Measurements from ENCODE around the gene BRAF. TPM values are rescaled to one million over a fixed set of nuclear protein-coding genes. Genes with fewer than 3 reads are reported as not detected.

The BRAF gene
- total and polyA plus RNA-seq, 2 donors (not counting 3 experiments of a cell fraction or from before 2014, with no cell fraction given): 6.6 to 26.2 TPM

DNA sequence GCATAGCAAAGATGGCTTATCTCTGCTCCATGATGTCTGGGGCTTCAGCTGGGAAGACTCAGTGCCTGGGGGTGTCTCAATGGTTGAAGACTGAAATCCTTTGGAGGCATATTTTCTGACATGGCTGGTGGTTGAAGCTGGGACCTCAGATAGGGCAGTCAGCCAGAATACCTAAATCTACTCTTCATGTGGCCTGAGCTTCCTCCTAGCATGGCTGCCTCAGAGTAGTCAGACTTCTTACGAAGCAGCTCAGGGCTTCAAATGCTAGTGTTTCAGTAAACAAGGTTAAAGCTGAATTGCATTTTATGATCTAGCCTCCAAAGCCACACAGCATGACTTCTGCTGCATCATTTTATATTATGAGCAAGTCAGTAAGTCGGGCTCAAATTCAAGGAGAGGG is 2.6 kb upstream of the BRAF start:
- Histone ChIP-seq H3K9me3 (replicated peaks; ENCODE audit: control insufficient read depth, insufficient read depth, low read length) (no peaks in the 10 kb centered on the region), H2AFZ (ENCODE audit: low read depth, low read length) (no peak overlapping the region), H3K9me1 (replicated peaks; ENCODE audit: control insufficient read depth, extremely low read depth, insufficient read depth, low read length) (no peaks in the 10 kb centered on the region), H3K4me2 (ENCODE audit: insufficient read depth, low read length) (no peak overlapping the region), H3K79me2 (ENCODE audit: control insufficient read depth, insufficient read depth, low read length) (peaks cover 20% of the 10 kb centered on the region), H4K20me1 (replicated peaks; ENCODE audit: control insufficient read depth, extremely low read depth, insufficient read depth, low read length) (peaks cover 2% of the 10 kb centered on the region), H3K36me3 (ENCODE audit: control insufficient read depth in 2 of 2, extremely low read depth in 1 of 2, insufficient read depth in 2 of 2, low read length in 2 of 2) (no peaks in the 10 kb centered on the region), H3K4me3 (replicated peaks in 1 of 3; ENCODE audit: insufficient read depth in 1 of 3, low read depth in 1 of 3, low read length in 3 of 3) (no peak overlapping the region), H3K27me3 (ENCODE audit: control insufficient read depth in 2 of 2, insufficient read depth in 2 of 2, low read length in 2 of 2) (peaks cover 4 to 11% of the 10 kb centered on the region in 2 experiments), H3K4me1 (ENCODE audit: control insufficient read depth, extremely low read depth, insufficient read depth, low read length) (peaks cover 12% of the 10 kb centered on the region), H3K27ac (ENCODE audit: insufficient read depth, low read depth, low read length) (no peak overlapping the region), H3K9ac (replicated peaks; ENCODE audit: extremely low read depth, insufficient read depth, low read length) (no peak overlapping the region)
- intact Hi-C loops (cut with micrococcal nuclease) (loop anchor here (10.0 kb wide), 1 partner anchor 607 kb away; no protein-coding TSS in a partner anchor), dilution Hi-C loops (cut with MboI; ENCODE audit: extremely low pct_ligation_motif_present, low sequenced_read_pairs) (no loop called here)
- DNase-seq (ENCODE audit: low read depth, low spot score) (no peak), FAIRE-seq (no peak)
- TF ChIP-seq, protein P1, sequence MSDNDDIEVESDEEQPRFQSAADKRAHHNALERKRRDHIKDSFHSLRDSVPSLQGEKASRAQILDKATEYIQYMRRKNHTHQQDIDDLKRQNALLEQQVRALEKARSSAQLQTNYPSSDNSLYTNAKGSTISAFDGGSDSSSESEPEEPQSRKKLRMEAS (IDR thresholded peaks at IDR 0.05; ENCODE audit: insufficient read depth, insufficient read length): no peak
- no peak for TF ChIP-seq FOS (IDR thresholded peaks at IDR 0.05; ENCODE audit: borderline replicate concordance, insufficient read depth, low read length)
- BruUV-seq (replicated peaks): no TSS peak
- ChIA-PET CTCF (no interaction called here), POLR2A (no interaction called here)

DNA sequence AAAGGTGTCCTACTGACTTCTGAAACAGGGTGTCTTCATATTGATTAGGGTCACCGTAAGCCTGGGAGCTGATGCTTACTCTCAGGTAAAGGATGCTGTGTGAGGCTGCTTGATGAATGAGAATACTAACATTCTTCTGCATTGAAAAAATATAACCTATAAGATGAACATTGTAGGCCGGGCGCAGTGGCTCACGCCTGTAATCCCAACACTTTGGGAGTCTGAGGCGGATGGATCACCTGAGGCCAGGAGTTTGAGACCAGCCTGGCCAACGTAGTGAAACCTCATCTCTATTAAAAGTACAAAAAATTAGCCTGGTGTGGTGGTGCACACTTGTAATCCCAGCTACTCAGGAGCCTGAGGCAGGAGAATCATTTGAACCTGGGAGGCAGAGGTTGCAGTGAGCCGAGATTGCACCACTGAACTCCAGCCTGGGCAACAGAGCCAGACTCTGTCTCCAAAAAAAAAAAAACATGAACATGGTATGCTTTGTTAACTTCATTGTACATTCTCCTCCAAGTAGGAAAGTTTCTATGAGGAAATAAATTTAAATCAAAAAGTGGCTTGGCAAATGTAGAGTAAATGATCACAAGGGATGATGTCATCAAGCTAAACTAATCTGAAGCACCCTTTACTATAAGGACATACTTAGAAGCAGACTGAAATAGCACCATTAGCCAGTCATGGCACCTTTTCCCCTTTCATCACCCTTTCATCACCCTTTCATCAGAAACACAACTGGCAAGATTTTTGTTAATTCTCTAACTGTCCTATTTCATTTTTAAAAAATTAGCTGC is 1.5 kb upstream of the BRAF start:
- Histone ChIP-seq H3K4me2 (ENCODE audit: insufficient read depth, low read length) (no peak overlapping the region), H3K4me3 (replicated peaks in 1 of 3; ENCODE audit: insufficient read depth in 1 of 3, low read depth in 1 of 3, low read length in 3 of 3) (no peak overlapping the region), H3K27me3 (ENCODE audit: control insufficient read depth in 2 of 2, insufficient read depth in 2 of 2, low read length in 2 of 2) (peaks cover 4 to 11% of the 10 kb centered on the region in 2 experiments), H3K36me3 (ENCODE audit: control insufficient read depth in 2 of 2, extremely low read depth in 1 of 2, insufficient read depth in 2 of 2, low read length in 2 of 2) (no peaks in the 10 kb centered on the region), H2AFZ (ENCODE audit: low read depth, low read length) (no peak overlapping the region), H3K9me1 (replicated peaks; ENCODE audit: control insufficient read depth, extremely low read depth, insufficient read depth, low read length) (no peaks in the 10 kb centered on the region), H3K27ac (ENCODE audit: insufficient read depth, low read depth, low read length) (no peak overlapping the region), H4K20me1 (replicated peaks; ENCODE audit: control insufficient read depth, extremely low read depth, insufficient read depth, low read length) (peaks cover 2% of the 10 kb centered on the region), H3K79me2 (ENCODE audit: control insufficient read depth, insufficient read depth, low read length) (peaks cover 30% of the 10 kb centered on the region), H3K9me3 (replicated peaks; ENCODE audit: control insufficient read depth, insufficient read depth, low read length) (no peaks in the 10 kb centered on the region), H3K9ac (replicated peaks; ENCODE audit: extremely low read depth, insufficient read depth, low read length) (no peak overlapping the region), H3K4me1 (ENCODE audit: control insufficient read depth, extremely low read depth, insufficient read depth, low read length) (peaks cover 12% of the 10 kb centered on the region)
- intact Hi-C loops (cut with micrococcal nuclease): loop anchor here (10.0 kb wide), 1 partner anchor 609 kb away; no protein-coding TSS in a partner anchor
- DNase-seq (ENCODE audit: low read depth, low spot score) (no peak), FAIRE-seq (no peak)
- POLR2A ChIA-PET: no interaction called here
- CTCF ChIA-PET: no interaction called here
- no TSS peak for BruUV-seq (replicated peaks)
- dilution Hi-C loops (cut with MboI; ENCODE audit: extremely low pct_ligation_motif_present, low sequenced_read_pairs): no loop called here
- TF ChIP-seq, protein P1 (IDR thresholded peaks at IDR 0.05; ENCODE audit: insufficient read depth, insufficient read length): no peak
- no peak for TF ChIP-seq POLR2A (IDR thresholded peaks at IDR 0.05; ENCODE audit: low read depth, low read length)
- TF ChIP-seq MYC (IDR thresholded peaks at IDR 0.05; ENCODE audit: low read depth, low read length): no peak
- no peak for TF ChIP-seq POLR2AphosphoS5 (IDR thresholded peaks at IDR 0.05; ENCODE audit: insufficient read depth, low read depth, low read length)
- TF ChIP-seq, protein P2, sequence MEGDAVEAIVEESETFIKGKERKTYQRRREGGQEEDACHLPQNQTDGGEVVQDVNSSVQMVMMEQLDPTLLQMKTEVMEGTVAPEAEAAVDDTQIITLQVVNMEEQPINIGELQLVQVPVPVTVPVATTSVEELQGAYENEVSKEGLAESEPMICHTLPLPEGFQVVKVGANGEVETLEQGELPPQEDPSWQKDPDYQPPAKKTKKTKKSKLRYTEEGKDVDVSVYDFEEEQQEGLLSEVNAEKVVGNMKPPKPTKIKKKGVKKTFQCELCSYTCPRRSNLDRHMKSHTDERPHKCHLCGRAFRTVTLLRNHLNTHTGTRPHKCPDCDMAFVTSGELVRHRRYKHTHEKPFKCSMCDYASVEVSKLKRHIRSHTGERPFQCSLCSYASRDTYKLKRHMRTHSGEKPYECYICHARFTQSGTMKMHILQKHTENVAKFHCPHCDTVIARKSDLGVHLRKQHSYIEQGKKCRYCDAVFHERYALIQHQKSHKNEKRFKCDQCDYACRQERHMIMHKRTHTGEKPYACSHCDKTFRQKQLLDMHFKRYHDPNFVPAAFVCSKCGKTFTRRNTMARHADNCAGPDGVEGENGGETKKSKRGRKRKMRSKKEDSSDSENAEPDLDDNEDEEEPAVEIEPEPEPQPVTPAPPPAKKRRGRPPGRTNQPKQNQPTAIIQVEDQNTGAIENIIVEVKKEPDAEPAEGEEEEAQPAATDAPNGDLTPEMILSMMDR (IDR thresholded peaks at IDR 0.05; ENCODE audit: extremely low read depth in 1 of 2, insufficient read depth in 1 of 2, low read depth in 1 of 2, low read length in 2 of 2): no peak
- no peak for TF ChIP-seq GATA2 (IDR thresholded peaks at IDR 0.05; ENCODE audit: insufficient read depth, insufficient read length, low read depth, low read length)
- TF ChIP-seq EZH2 (IDR thresholded peaks at IDR 0.05; ENCODE audit: borderline replicate concordance, low read depth, low read length, severe bottlenecking): no peak
- TF ChIP-seq FOS (IDR thresholded peaks at IDR 0.05; ENCODE audit: borderline replicate concordance, insufficient read depth, low read length): no peak
- TF ChIP-seq JUN (IDR thresholded peaks at IDR 0.05; ENCODE audit: borderline replicate concordance, insufficient read depth, insufficient read length, low read depth): no peak

Measured in endothelial cell of umbilical vein (primary cell).